Measurements from ENCODE around the gene NPAT. TPM values are rescaled to one million over a fixed set of nuclear protein-coding genes. Genes with fewer than 3 reads are reported as not detected.
A peak's percentile ranks its signal among the peaks of the same experiment; 100 is the strongest.

Gene NPAT
- total and polyA plus RNA-seq, 10 of the 15 experiments (the other 5 are each of a cell fraction or from before 2014, with no cell fraction given), result 7.5 to 32.8 (median 20.1) TPM

DNA sequence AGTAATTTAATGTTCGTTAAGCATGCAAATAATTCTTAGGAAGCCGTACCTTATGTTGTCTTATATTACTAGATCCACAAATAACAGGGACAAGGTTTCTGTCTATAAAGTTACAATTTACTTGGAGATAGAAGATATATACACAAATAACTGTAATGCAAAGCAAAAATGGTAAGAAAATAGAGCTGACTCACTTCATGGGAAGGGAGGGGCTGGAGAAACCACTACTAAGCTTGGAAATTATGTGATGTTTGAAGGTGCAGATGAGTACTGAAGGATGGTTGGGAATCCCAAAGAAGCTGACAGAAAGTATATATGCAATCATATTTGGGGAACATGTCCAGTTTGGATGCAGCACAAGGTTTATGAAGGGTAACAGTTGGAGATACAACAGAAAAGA is 4.0 kb downstream of the NPAT start:
- Histone ChIP-seq H3K27ac (ENCODE audit: control insufficient read depth, insufficient read depth) (no peak overlapping the region), H3K9me3 (replicated peaks; ENCODE audit: control insufficient read depth, insufficient read depth, low read length) (peaks cover 2% of the 10 kb centered on the region; the same call in 2 of the 3 replicates), H3K4me2 (ENCODE audit: control insufficient read depth, insufficient read depth) (peak overlapping the region; percentile 94), H3K79me2 (ENCODE audit: control insufficient read depth, insufficient read depth, low read length) (peaks cover 84% of the 10 kb centered on the region), H4K20me1 (ENCODE audit: control insufficient read depth, insufficient read depth) (no peaks in the 10 kb centered on the region), H2AFZ (ENCODE audit: control insufficient read depth, low read depth, low read length) (no peak overlapping the region), H3K36me3 (ENCODE audit: control insufficient read depth in 2 of 2, insufficient read depth in 2 of 2, low read length in 1 of 2) (peaks cover 0 to 15% of the 10 kb centered on the region in 2 experiments; a peak in 3 of 4 replicates), H3K4me3 (0 out of 2 replicates have a peak overlapping the region, but pooled peaks have one; percentile 24), H3K4me1 (ENCODE audit: control insufficient read depth, insufficient read depth, low read length) (peaks cover 11% of the 10 kb centered on the region), H3K27me3 (replicated peaks in 1 of 2; ENCODE audit: control insufficient read depth in 2 of 2, insufficient read depth in 2 of 2, low read length in 1 of 2) (no peaks in the 10 kb centered on the region), H3K9ac (ENCODE audit: control insufficient read depth, insufficient read depth, low read length) (no peak overlapping the region)
- TF ChIP-seq HDGF (IDR thresholded peaks at IDR 0.05), result no peak
- no peak for TF ChIP-seq SPI1 (IDR thresholded peaks at IDR 0.05; ENCODE audit: borderline replicate concordance, insufficient read depth, low read depth, low read length)
- TF ChIP-seq, protein P1, sequence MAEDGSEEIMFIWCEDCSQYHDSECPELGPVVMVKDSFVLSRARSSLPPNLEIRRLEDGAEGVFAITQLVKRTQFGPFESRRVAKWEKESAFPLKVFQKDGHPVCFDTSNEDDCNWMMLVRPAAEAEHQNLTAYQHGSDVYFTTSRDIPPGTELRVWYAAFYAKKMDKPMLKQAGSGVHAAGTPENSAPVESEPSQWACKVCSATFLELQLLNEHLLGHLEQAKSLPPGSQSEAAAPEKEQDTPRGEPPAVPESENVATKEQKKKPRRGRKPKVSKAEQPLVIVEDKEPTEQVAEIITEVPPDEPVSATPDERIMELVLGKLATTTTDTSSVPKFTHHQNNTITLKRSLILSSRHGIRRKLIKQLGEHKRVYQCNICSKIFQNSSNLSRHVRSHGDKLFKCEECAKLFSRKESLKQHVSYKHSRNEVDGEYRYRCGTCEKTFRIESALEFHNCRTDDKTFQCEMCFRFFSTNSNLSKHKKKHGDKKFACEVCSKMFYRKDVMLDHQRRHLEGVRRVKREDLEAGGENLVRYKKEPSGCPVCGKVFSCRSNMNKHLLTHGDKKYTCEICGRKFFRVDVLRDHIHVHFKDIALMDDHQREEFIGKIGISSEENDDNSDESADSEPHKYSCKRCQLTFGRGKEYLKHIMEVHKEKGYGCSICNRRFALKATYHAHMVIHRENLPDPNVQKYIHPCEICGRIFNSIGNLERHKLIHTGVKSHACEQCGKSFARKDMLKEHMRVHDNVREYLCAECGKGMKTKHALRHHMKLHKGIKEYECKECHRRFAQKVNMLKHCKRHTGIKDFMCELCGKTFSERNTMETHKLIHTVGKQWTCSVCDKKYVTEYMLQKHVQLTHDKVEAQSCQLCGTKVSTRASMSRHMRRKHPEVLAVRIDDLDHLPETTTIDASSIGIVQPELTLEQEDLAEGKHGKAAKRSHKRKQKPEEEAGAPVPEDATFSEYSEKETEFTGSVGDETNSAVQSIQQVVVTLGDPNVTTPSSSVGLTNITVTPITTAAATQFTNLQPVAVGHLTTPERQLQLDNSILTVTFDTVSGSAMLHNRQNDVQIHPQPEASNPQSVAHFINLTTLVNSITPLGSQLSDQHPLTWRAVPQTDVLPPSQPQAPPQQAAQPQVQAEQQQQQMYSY (CRISPR knock-in tag; IDR thresholded peaks at IDR 0.05), result no peak
- TF ChIP-seq TAF1 (IDR thresholded peaks at IDR 0.05; ENCODE audit: borderline replicate concordance, low read depth, low read length), result no peak
- TF ChIP-seq SMAD1 (IDR thresholded peaks at IDR 0.05; ENCODE audit: low read depth, partially characterized antibody), result no peak
- TF ChIP-seq RB1 (IDR thresholded peaks at IDR 0.05; ENCODE audit: borderline replicate concordance), result no peak
- TF ChIP-seq, protein P2, sequence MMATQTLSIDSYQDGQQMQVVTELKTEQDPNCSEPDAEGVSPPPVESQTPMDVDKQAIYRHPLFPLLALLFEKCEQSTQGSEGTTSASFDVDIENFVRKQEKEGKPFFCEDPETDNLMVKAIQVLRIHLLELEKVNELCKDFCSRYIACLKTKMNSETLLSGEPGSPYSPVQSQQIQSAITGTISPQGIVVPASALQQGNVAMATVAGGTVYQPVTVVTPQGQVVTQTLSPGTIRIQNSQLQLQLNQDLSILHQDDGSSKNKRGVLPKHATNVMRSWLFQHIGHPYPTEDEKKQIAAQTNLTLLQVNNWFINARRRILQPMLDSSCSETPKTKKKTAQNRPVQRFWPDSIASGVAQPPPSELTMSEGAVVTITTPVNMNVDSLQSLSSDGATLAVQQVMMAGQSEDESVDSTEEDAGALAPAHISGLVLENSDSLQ (IDR thresholded peaks at IDR 0.05), result no peak
- no peak for TF ChIP-seq NR2C2 (IDR thresholded peaks at IDR 0.05; ENCODE audit: borderline replicate concordance, control insufficient read depth, insufficient read length, low read depth)
- no peak for TF ChIP-seq YY1 (IDR thresholded peaks at IDR 0.05; ENCODE audit: low read depth, low read length)
- TF ChIP-seq WRNIP1 (IDR thresholded peaks at IDR 0.05; ENCODE audit: borderline replicate concordance, low read depth, low read length), result no peak
- no peak for ATAC-seq
- in situ Hi-C loops (cut with MboI) (no loop called here), intact Hi-C loops (cut with micrococcal nuclease; ENCODE audit: unreplicated experiment) (no loop called here)
- RAD21 ChIA-PET (ENCODE audit: unreplicated experiment), result interaction anchor here (1.9 kb wide), 1 partner anchor 21 kb away, joined by 5 read pairs; no protein-coding TSS in a partner anchor
- CTCF ChIA-PET, result interaction anchor here (0.7 to 1.9 kb wide), 5 partner anchors 18 to 437 kb away, joined by 3 to 9 read pairs (median 6); partner anchors contain the start of gene CUL5
- 53% methylated on average over 2 of the region's 2 CpGs for WGBS (ENCODE audit: insufficient coverage, insufficient replicate concordance, low lambda C conversion rate, missing lambda C conversion rate)
- FAIRE-seq, result no peak
- POLR2A ChIA-PET, result interaction anchor here (0.8 to 1.4 kb wide), 3 partner anchors 9 to 12 kb away, joined by 3 to 5 read pairs (median 3); no protein-coding TSS in a partner anchor
- SMC1A ChIA-PET (ENCODE audit: uncharacterized antibody, unreplicated experiment), result interaction anchor here (1.0 to 1.9 kb wide), 12 partner anchors 10 to 219 kb away, joined by 3 to 9 read pairs (median 4); no protein-coding TSS in a partner anchor
- DNase-seq (ENCODE audit: low read depth, low spot score), result no peak
- no TSS peak for BruUV-seq (replicated peaks)
